Gastroesophageal sphincter (tissue), 4 donors: ENCODE results near the gene ALOX15B. TPM values are rescaled to one million over a fixed set of nuclear protein-coding genes. Genes with fewer than 3 reads are reported as not detected.
A peak's percentile ranks its signal among the peaks of the same experiment; 100 is the strongest.

Experiments
- ATAC-seq: fragments of 150-250 bp; one replicate; pipeline ENCODE4 v1.9.1; 2016; ENCODE audit warnings: mild to moderate bottlenecking, moderate library complexity
- H3K27ac ChIP-seq, 4 donors: fragments of 200-600 bp; sonication (generic) in 3 of 4; 1 replicate in 3 of 4; 2 replicates in 1 of 4; pipeline ENCODE4 v1.5.1; 2016 to 2019
- H3K27me3 ChIP-seq: fragments of 200-600 bp; sonication (generic); one replicate; pipeline ENCODE4 v1.5.1; 2019
- H3K36me3 ChIP-seq, 2 donors: fragments of 200-600 bp; sonication (generic); one replicate each; pipeline ENCODE4 v1.5.1; 2019; ENCODE audit warnings: control low read depth in 1 of 2
- H3K4me1 ChIP-seq, 3 donors: fragments of 200-600 bp; sonication (generic); 1 replicate in 2 of 3; 2 replicates in 1 of 3; pipeline ENCODE4 v1.5.1; 2016 to 2019; ENCODE audit warnings: control low read depth in 2 of 3
- H3K4me3 ChIP-seq, 2 donors: fragments of 200-600 bp; sonication (generic); one replicate each; pipeline ENCODE4 v1.5.1; 2019; ENCODE audit warnings: mild to moderate bottlenecking in 1 of 2, moderate library complexity in 1 of 2
- H3K9me3 ChIP-seq, 3 donors: fragments of 200-600 bp; sonication (generic); one replicate each; pipeline ENCODE4 v1.5.1; 2017 to 2019; ENCODE audit warnings: control low read depth in 2 of 3
- EP300 ChIP-seq: sonication (generic); formaldehyde crosslinking; IDR thresholded peaks from one replicate; pipeline ENCODE4 v1.6.1; 2017; ENCODE audit warnings: antibody characterized with exemption, mild to moderate bottlenecking
- POLR2A ChIP-seq, 2 donors: fragments of 450-650 bp; IDR thresholded peaks; one replicate each; pipeline ENCODE4 v1.6.1; 2017; ENCODE audit warnings: antibody characterized with exemption in 2 of 2, mild to moderate bottlenecking in 2 of 2, moderate library complexity in 1 of 2
- POLR2AphosphoS5 ChIP-seq: sonication (generic); formaldehyde crosslinking; IDR thresholded peaks from one replicate; pipeline ENCODE4 v1.6.1; 2017; ENCODE audit warnings: antibody characterized with exemption
- WGBS, 2 donors: methylation state at CpG; one replicate each; pipeline ENCODE4 v1.1.5; 2018; ENCODE audit warnings: low coverage in 1 of 2; 5-methylcytosine and 5-hydroxymethylcytosine counted together
- total RNA-seq, 4 donors: library from RNA; depleted of rRNA; stranded (reverse); fragments of >200 nt; gene quantifications; one replicate each; pipeline ENCODE4 v1.1.0, GENCODE V29; 2016
- TF ChIP-seq, protein P1 (sequence below), 4 experiments: fragments of 200-600 bp in 2 of 4; fragments of 450-650 bp in 2 of 4; sonication (generic) in 1 of 4; IDR thresholded peaks; one replicate each; pipeline ENCODE4 v1.5.1; 2017 to 2019; ENCODE audit warnings: antibody characterized with exemption in 4 of 4, mild to moderate bottlenecking in 2 of 4, moderate library complexity in 2 of 4

The ALOX15B gene
- total RNA-seq, 4 donors from 2014 or later: 0.69 to 5.6 (median 2.8) TPM

GRCh38 chr17:8029121-8029520, 9.7 kb upstream of the ALOX15B start:
- WGBS, 2 donors: 74% methylated on average over 3 of the region's 5 CpGs; no CpG with 5 or more reads in 1 of the 2 donors
- no peaks in the 10 kb centered on the region for H3K36me3 ChIP-seq
- H3K4me3 ChIP-seq: no peak overlapping the region
- no peaks in the 10 kb centered on the region for H3K4me1 ChIP-seq
- TF ChIP-seq EP300 (no peak), POLR2A (IDR thresholded peaks at IDR 0.05) (no peak), POLR2AphosphoS5 (no peak)
- TF ChIP-seq, protein P1, sequence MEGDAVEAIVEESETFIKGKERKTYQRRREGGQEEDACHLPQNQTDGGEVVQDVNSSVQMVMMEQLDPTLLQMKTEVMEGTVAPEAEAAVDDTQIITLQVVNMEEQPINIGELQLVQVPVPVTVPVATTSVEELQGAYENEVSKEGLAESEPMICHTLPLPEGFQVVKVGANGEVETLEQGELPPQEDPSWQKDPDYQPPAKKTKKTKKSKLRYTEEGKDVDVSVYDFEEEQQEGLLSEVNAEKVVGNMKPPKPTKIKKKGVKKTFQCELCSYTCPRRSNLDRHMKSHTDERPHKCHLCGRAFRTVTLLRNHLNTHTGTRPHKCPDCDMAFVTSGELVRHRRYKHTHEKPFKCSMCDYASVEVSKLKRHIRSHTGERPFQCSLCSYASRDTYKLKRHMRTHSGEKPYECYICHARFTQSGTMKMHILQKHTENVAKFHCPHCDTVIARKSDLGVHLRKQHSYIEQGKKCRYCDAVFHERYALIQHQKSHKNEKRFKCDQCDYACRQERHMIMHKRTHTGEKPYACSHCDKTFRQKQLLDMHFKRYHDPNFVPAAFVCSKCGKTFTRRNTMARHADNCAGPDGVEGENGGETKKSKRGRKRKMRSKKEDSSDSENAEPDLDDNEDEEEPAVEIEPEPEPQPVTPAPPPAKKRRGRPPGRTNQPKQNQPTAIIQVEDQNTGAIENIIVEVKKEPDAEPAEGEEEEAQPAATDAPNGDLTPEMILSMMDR (IDR thresholded peaks at IDR 0.05): no peak
- no peaks in the 10 kb centered on the region for H3K9me3 ChIP-seq
- no peak overlapping the region for H3K27ac ChIP-seq
- peaks cover 62% of the 10 kb centered on the region for H3K27me3 ChIP-seq
- no peak for ATAC-seq

DNA sequence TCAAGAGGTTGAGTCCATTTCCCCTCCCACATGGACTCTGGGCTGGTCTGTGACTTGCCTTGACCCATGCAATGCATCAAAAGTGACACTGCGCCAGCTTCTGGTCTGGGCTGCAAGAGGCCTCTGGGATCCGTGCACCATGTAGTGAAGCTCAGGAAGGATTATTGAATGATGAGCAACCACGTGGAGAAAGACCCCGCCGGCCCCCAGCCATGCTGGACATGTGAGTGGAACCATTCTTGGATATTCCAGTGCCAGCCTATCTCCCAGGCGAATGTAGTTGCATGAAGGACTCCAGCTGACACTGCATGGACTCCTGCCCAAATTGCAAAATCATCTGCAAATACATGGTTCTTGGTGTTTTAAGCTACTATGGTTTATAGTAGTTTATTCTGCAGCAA, 7.6 kb upstream of the ALOX15B start:
- WGBS, 2 donors: 60% methylated on average over 1 of the region's 6 CpGs; no CpG with 5 or more reads in 1 of the 2 donors
- peaks cover 71% of the 10 kb centered on the region for H3K27me3 ChIP-seq
- ATAC-seq: no peak
- H3K27ac ChIP-seq: no peak overlapping the region
- no peaks in the 10 kb centered on the region for H3K4me1 ChIP-seq
- H3K9me3 ChIP-seq: no peaks in the 10 kb centered on the region
- no peak overlapping the region for H3K4me3 ChIP-seq
- H3K36me3 ChIP-seq: no peaks in the 10 kb centered on the region
- no peak for TF ChIP-seq POLR2A (IDR thresholded peaks at IDR 0.05)
- TF ChIP-seq, protein P1 (IDR thresholded peaks at IDR 0.05): no peak
- no peak for TF ChIP-seq EP300
- TF ChIP-seq POLR2AphosphoS5: no peak

GRCh38 chr17:8031950-8032349, 6.9 kb upstream of the ALOX15B start:
- no peaks in the 10 kb centered on the region for H3K9me3 ChIP-seq
- no peak for TF ChIP-seq EP300
- TF ChIP-seq POLR2AphosphoS5: no peak
- TF ChIP-seq, protein P1 (IDR thresholded peaks at IDR 0.05): no peak
- TF ChIP-seq POLR2A (IDR thresholded peaks at IDR 0.05): no peak
- no peak overlapping the region for H3K27ac ChIP-seq
- H3K4me3 ChIP-seq: no peak overlapping the region
- H3K27me3 ChIP-seq: peaks cover 77% of the 10 kb centered on the region
- ATAC-seq: no peak
- 100% methylated on average over 1 of the region's 1 CpG for WGBS, 2 donors
- H3K4me1 ChIP-seq: no peaks in the 10 kb centered on the region
- no peaks in the 10 kb centered on the region for H3K36me3 ChIP-seq

GRCh38 chr17:8032442-8032841, 6.4 kb upstream of the ALOX15B start:
- Histone ChIP-seq H3K27me3 (peaks cover 77% of the 10 kb centered on the region), H3K4me1 (no peaks in the 10 kb centered on the region), H3K4me3 (no peak overlapping the region), H3K36me3 (no peaks in the 10 kb centered on the region), H3K27ac (no peak overlapping the region), H3K9me3 (no peaks in the 10 kb centered on the region)
- 50 to 94% methylated on average over 2 of the region's 2 CpGs for WGBS, 2 donors
- ATAC-seq: no peak
- TF ChIP-seq POLR2AphosphoS5 (no peak), POLR2A (IDR thresholded peaks at IDR 0.05) (no peak), EP300 (no peak)
- TF ChIP-seq, protein P1 (IDR thresholded peaks at IDR 0.05): no peak

DNA sequence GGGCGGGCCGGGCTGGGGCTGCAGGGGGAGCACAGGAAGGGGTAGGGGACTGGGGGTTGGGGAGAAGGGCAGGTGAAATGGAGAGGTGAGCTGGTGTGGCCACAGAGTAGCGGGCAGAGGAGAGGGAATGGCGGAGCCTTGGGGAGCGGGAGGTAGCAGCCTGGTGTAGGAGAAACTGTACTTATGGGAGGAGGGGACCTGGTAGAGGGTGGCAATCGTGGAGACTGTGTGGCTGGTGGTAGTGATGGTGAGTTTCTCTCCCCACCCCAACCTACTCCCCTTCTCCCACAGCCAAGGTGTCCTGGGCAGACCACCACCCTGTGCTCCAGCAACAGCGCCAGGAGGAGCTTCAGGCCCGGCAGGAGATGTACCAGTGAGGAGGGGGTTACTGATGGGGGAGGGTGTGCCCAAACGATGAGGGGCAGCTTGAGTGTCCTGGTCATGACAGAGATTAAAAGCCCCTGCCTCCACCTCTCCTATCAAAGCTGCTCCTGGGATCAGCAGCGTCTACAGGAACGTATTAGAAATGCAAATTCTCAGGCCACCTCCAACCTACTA, 831 bp downstream of the ALOX15B start:
- WGBS, 2 donors: 54 to 80% methylated on average over 2 to 8 of the region's 11 CpGs
- ATAC-seq: no peak
- H3K27ac ChIP-seq: no peak overlapping the region
- H3K4me1 ChIP-seq: peaks cover 0 to 7% (median 3%) of the 10 kb centered on the region in 3 donors
- no peaks in the 10 kb centered on the region for H3K9me3 ChIP-seq
- peaks cover 54% of the 10 kb centered on the region for H3K27me3 ChIP-seq
- TF ChIP-seq EP300 (no peak), POLR2AphosphoS5 (no peak), POLR2A (IDR thresholded peaks at IDR 0.05) (no peak)
- TF ChIP-seq, protein P1 (IDR thresholded peaks at IDR 0.05): no peak
- no peaks in the 10 kb centered on the region for H3K36me3 ChIP-seq
- H3K4me3 ChIP-seq: peak overlapping the region in 1 of 2 donors; percentile 35
